GM19452 (cell line): ENCODE data around the gene CNTN4.

Experiments
- ATAC-seq: cut with Tn5 transposase; IDR thresholded peaks from one replicate; pipeline ENCODE4 v1.9.1; 2021; ENCODE audit not compliant: unreplicated experiment

Gene CNTN4

DNA sequence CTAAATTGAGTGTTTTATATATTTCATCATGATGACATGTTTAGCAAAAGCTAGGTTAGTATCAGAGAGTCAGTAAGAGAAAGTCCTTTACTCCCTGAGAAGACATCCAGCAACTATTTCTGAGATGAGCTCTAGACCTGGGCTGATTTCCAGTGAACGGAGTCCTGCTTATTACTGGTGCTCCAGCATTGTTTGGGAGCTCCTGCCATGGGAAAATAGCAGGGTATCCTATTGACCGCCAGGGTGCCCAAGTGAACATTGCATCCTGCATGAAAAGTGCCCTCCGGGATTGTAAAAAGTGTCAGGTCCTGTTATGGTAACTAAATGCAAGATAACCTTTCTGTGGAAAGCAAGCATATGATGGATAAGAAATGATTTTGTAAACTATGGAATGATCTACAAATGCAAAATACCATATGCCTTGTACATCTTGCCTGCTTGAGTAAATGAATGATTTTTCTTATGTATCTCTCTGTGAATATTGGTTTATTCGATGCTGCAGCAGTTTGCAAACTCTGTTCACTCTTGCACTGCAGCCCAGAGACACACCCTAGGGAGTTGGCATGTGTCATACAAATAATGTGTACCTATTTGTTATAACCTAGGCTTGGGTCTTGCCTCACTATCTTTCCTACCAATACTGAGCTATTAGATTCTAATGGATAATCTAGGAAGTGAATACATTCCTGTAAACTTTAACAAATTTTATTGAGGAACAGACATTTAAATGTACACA lies 914.8 kb downstream of the CNTN4 start:
- no peak for ATAC-seq

DNA sequence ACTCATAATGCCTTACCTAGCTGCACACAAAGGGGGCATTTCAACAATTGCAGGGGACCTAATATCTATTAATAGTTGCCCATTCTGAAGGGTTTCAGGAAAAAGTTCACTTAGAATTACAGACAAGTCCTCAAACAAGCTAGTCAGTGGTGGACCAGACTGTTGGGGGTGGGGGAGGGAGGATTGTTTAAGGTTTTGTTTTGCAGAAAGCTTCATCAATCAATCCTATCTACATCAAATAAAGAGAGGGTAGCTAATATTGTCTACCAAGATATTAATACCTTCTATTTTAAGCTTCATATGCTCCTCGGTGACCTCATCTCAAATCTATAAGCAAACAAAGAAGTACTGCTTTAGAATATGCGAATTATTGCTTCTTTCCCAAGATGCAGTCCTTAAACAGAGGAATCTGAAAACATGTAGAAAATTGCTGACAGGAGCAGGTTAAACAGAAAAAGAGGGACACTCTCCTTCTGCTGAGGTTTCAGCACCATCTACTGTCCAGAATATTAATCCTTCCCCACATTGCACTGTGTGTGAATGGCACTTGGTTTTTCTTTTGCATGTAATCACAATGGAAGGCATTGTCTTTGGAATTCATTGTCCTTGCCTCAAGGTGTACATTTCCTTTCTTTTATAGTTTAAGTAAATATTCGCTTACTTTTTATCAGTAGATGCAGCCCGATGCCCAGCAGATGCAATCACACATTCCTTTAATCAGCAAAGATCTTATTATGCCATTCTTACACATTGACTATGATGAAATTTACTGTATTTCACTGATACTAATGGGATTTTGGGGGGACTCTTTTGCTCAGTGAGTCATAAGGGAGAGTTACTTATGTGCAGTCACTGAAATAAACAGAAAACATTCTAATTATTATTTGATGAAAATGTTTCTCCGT lies 916.8 kb downstream of the CNTN4 start:
- ATAC-seq, result no peak

DNA sequence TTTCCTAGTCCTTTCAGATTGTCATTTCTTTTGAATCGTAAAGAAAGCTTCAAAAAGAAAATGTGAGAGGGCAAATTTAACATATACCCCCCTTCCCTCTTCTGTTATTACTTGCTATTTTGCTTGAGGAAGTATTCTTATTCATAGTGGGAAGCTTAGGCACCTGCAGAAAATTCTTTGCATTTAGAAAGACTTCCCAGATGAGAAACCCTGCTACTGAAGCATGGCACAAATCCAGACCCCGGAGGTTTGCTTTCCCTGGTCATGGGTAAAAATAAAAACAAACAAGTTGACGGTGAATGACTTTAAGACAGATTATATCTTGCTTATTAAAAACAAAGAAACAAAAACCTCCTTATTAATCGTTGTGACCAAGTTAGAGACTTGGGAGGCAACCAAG lies 917.6 kb downstream of the CNTN4 start:
- no peak for ATAC-seq

DNA sequence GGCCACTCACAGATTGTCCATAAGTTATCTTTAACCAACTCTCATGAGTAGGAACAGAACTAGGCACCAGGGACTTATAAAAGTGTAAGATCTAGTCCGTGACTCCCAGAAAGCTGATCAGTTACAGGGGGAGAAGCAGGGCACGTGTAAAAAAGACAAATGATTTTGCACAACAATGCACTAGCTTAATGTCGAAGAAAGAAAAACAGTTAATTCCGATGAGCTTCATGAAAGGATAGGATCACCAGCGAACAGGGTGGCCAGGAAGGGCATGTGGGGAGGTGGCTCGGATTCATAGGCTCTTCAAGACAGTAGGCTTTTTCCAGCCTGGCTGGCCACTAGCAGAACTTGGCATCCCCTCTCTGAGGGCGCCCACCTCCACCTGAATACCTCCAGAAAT lies 921.5 kb downstream of the CNTN4 start:
- no peak for ATAC-seq

DNA sequence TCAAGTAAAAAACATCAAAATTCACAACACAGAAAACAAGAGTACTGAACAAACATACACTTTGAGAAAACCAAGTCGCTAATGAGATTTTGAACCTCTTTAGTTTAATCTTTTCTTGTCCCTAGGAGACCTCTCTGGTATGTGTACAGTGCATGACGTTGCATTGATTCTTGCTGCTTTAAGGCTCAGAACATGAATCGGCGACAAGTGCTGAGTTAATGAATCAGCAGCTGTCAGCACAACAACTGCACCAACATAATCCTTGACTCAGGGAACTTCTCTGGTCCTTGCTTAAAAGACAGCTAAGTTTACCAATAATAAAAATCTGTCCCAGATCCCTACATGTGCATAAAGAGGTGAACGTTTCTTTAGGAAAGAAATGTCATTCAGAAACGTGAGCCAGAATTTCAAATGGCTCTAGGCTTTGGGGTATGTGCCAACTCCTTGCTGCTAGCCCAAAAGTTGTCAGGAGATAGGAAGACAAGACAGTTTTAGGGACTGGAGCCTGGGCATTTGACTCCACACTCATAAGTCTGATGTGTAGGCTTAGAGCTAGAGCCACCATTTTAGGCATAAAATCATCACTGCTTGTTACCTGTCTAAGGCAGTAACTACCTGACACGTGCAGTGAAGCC lies 924.6 kb downstream of the CNTN4 start:
- ATAC-seq, result no peak

DNA sequence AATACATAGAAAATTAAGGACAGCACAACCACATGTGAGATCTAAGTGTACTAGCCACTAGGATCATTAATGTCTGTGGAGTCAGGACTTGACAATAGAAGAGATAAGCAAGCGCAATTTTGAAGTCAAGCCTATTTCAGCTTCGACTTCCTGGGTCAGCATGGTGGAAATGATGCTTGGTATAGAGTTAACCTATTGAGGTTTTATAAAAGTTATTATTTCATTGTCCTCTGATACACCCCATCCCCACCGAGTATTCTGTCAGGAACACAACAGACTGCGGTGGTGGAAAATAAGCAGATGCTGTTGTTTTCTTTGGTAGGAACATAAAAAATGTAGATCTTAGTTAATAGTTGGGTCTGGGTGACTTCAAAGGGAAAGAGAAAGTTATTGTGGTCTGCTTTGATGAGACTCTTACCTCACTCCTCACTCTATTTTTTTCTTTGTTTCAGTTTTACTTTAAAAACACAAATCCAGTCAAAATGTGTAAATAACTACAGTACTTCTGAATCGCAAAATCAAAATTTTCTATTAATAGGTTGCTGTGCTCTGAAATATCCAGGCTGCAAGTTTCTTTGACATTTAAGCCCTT lies 929.4 kb downstream of the CNTN4 start:
- ATAC-seq, result peak; percentile 97

DNA sequence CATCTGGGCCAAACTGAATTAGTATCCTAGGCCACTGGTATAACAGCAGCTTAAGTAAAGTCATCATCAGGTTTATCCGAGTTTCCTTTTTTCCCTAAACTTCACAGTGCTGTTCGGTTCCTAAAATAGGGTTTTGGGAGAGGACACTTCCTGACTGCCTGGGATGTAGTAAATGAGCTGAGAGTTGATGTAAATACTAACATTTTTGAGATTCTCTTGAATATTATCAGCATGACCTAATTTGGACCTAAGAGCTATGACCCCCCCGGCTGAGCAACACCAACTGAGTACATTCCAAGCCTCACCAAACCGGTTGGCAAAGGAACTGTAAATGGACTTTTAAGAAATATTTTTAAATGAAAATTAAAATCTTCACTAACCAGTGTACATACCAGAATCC lies 932.7 kb downstream of the CNTN4 start:
- no peak for ATAC-seq

DNA sequence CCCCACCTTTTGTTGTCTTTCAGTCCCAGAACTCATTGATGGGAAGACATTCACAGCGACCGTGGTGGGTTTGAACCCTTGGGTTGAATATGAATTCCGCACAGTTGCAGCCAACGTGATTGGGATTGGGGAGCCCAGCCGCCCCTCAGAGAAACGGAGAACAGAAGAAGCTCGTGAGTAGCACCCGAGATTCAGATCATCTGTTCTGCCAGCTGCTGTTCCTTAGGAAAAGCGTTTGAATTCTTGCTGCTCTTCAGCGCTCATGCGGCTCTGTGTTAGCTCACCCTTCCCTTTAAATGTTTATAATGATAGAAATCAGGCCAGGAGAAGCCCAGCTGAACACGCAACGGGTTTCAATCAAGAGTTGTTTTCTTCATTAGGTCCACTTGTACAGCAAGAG lies 938.5 kb downstream of the CNTN4 start:
- ATAC-seq, result no peak

DNA sequence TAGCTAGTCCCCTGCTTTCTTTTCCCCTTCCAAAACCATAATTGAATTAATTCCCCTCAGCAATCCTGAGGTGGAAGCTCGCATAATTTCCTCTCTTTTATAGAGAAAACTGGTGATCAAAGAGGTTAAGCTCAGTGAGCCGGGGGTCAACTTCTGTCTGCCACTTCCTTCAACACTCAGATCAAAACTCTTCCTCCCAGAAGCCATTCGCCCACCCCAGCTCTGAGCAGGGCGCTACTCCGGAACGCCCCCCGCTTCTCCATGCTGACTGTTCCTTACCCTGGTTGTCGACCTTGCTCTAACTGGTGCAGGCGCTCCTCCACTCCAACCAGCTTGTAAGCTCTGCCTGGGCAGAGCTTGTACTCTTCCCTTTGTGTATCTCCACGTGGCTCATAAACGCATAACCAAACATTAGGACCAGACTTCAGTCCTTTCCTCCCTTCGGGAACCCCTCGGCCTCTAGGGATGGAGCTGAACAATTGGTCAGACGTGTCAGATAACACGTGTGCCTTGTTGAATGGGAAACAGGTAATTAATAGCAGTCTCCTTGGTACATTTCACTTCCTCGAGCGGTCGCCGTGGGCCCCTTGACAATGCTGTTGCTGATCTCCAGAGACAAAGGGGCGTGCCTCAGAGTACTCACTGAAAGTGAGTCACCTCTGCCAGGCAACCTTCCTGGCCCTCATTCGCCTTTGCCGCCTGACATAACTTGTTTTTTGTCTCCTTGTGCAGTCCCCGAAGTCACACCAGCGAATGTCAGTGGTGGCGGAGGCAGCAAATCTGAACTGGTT lies 939.7 kb downstream of the CNTN4 start:
- no peak for ATAC-seq

DNA sequence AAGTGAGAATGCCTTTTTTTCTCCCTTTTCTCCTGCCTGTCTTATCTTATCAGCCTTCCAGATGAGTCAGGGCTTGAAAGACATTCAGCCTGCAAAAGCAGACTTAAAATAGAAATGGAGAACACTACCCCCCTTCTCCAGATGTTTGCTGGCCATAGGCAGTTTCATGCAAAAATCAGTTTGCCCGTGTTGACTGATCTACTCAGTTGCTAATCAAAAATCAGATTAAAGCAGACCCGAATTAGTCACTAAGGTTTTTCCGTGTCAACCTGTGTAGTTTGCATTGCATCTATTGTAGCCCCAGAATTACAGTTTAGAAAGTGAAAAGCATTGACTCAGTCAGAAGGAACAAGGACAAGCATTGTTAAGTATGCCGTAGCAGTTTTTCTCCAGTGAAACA lies 955.3 kb downstream of the CNTN4 start:
- no peak for ATAC-seq

DNA sequence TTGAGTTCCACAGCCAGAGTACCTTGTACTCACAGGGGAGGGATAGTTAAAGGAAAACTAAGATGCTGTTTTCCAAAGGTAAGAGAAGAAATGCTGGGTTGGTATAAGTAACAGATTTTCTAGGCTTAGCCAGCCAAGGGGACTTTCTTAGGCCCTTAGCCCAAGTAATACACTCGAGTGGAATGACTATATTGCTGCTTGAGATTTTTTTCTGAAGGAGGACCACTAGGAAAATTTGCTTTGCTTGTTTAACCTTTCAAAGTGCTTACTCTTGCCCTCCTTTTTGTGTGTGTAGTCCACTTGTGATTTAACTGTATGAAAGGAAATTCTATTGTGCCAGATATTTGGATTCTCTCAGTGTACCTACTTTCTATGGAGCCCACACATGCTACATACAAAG lies 961.0 kb downstream of the CNTN4 start:
- ATAC-seq, result no peak

DNA sequence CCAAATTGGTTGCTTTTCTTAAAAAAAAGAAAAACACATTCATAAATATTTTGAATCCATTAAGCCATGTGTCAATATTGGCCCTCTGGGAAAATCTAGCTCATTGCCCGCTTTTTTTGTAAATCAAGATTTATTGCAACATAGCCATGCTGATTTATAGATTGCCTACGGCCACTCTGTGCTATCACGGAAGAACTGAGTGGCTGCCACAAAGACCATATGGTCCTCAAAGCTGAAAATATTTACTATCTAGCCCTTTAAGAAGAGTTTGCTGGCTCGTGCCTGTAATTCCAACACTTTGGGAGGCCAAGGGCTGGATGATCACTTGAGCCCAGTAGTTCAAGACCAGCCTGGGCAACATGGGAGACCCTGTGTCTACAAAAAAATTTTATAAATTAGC lies 965.6 kb downstream of the CNTN4 start:
- ATAC-seq, result no peak

DNA sequence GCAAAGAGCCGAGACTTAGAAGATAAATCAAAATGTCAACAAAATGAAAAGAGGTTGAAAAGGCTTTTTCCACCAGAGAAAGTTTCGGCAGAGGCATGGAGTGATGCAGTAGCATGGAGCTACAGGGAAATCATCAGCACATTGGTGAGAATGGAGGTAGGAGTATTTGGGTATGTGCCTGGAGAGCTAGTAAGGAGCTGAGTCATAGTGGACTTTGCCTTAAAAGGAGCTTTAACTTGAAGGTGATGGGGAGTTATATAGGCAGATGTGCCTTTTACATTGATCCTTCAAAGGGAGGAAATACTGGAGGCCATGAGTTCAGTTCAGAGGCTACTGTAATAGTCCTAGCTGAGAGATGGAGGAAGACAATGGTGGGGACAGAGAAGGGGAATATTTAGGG lies 967.2 kb downstream of the CNTN4 start:
- no peak for ATAC-seq

DNA sequence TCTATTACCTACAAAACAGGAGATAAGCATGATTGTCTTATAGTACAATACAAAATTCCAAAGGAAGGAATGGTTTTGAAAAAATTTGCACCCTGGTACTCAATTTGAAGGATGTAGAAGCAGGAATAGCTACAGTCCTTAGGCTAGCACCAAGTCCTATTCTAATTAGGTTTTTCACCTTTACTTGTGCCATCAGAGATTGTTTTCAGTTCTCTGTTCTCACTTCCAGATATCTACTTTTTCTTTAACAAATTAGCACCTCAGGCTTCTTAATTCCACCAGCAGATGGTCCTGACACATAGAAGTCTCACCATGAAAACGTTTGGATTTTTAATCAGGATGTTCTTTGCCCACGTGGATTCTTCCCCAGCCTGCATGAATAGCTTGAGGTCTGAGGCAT lies 967.7 kb downstream of the CNTN4 start:
- ATAC-seq, result no peak

DNA sequence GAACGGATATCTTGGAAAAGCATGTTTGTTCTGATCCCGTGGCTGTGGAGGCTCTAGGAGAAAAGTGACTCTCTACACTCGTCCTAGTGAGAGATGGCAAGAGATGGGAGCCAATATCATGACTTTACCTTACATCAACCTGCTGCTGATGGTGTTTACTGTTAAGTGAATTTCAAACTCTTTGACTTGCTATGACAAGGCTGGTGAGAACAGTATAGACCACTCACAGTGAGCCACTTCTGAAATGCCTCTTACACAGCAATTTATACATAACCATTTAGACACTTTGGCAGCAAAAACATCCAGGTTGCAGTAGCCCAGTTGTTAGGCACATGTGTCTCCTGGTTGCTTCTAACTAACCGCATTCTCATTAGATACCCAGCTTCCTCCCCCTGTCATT lies 968.2 kb downstream of the CNTN4 start:
- no peak for ATAC-seq

DNA sequence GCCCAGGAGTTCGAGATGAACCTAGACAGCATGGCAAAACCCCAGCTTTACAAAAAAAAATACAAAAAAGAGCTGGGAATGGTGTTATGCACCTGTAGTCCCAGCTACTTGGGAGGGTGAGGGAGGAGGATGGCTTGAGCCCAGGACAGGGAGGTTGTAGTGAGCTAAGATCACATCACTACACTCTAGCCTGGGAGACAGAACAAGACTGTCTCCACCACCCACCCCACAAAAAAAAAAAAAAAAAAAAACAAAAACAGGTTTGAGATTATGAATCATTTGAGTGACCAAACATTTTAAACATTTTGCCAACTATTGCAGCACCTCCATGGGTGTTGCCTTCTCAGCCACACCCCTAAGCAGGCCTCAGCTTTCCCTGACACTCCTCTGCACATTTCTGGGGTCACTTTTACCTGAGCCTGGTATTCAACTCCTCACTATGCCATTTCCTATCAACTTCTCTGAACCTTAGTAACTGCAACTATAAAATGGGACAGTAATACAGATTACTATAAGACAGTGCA lies 969.8 kb downstream of the CNTN4 start:
- no peak for ATAC-seq

DNA sequence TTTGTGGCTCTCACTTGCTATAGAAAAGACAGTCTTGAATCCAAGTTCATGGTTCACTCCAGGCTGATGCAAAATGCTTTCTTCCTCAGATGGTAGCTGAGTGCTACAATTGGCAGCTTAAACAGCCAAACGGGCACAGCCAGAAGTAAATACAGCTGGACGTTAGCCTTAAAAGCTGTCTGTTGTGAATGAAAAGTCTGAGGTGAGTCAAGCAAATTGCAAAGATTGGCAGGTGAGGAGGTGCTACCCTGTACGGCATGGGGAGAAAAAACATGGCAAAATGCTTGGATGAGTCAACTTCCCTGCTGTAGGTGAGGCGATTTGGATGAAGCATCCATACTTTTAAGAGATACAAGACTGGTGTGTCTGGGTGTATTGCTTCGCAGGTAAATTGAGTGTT lies 971.1 kb downstream of the CNTN4 start:
- ATAC-seq, result no peak

DNA sequence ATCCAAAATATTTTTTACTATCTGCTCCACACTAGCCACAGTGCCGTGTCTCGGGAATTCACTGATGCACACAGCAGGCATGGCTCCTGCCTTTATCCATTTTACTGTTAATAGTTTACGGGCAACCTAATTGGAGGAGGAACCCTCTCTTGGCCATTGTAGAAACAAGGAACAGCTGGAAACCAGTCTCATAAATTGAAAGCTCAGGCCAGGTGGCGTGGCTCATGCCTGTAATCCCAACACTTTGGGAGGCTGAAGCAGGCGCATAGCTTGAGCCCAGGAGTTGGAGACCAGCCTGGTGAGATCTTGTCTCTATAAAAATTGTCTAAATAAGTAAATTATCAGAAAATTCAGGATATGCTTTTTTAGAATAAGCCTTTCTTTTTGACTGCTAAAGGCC lies 972.5 kb downstream of the CNTN4 start:
- ATAC-seq, result no peak

DNA sequence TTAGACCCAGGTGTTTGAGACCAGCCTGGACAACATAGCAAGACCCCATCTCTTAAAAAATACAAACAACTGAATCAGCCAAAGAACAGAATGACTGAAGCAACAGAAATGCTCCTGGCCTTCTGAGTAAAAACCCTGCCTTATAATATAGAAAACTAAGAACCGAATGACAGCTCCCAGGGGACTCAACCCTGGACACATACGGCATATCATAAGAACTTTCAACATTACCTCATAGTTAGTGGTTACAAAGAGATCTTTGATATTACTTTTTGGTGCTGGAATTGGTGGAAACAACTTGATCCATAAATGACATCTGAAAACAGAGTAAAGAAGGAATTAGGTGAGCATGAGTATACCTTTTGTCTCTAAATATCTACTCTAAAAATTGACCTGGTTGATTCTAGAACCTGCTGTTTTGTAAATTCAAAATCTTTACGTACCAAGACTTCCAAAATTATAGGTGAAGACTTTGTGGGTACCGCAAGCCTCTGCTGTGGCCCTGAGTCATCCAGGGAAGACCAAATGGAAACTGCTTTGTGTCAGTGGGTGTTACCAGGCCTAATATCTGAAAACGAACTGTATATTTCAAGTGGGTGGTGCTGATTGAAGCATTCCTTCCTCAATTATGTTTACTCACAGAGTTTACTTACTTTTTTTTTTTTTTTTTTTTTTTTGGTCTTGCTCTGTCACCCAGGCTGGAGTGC lies 976.0 kb downstream of the CNTN4 start:
- ATAC-seq, result peak; percentile 75

DNA sequence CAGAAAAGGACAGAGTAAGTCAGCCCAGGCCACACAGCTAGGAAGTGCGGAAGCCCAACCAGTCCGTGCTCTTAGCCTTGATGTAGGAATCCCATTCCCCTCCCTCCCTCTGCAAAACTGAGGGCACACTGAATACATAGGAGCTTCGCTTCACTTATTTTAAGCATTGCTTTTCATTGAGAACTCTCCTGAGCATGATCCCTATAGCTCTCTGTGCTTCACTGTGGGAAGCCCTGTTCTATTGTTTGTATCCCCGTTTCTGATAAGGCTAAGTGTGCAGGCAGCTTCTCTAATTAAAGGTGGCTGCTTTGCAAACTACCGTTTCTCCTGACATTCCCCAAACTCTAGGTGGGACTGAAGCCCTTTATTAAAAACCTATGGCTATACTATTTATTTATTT lies 981.6 kb downstream of the CNTN4 start:
- ATAC-seq, result no peak
